Muscle of leg (tissue), 11 donors: Measurements from ENCODE around the gene WDR3. TPM values are rescaled to one million over a fixed set of nuclear protein-coding genes. Genes with fewer than 3 reads are reported as not detected.

Experiments used
- DNase-seq: peaks from one replicate; pipeline ENCODE4 v3.0.0; 2013
- H3K27ac ChIP-seq: one replicate; pipeline ENCODE4 v1.5.1; 2013; ENCODE audit warnings: mild to moderate bottlenecking, low read length, control low read depth
- H3K27me3 ChIP-seq: one replicate; pipeline ENCODE4 v1.6.1; 2013; ENCODE audit warnings: low read length; ENCODE audit not compliant: control insufficient read depth, insufficient read depth
- H3K36me3 ChIP-seq: one replicate; pipeline ENCODE4 v1.6.1; 2013; ENCODE audit warnings: low read length; ENCODE audit not compliant: control insufficient read depth, insufficient read depth
- H3K4me1 ChIP-seq: one replicate; pipeline ENCODE4 v1.6.1; 2013; ENCODE audit warnings: low read length; ENCODE audit not compliant: control insufficient read depth, insufficient read depth
- H3K4me3 ChIP-seq: one replicate; pipeline ENCODE4 v1.5.1; 2013; ENCODE audit warnings: low read length, control low read depth
- H3K9me3 ChIP-seq: replicated peaks from 2 replicates; pipeline ENCODE4 v1.6.1; 2013; ENCODE audit warnings: low read depth, low read length; ENCODE audit not compliant: control insufficient read depth
- WGBS: methylation state at CpG from one replicate; pipeline ENCODE4 v1.1.5; 2013; ENCODE audit warnings: missing lambda C conversion rate; ENCODE audit not compliant: insufficient coverage; 5-methylcytosine and 5-hydroxymethylcytosine counted together
- polyA plus RNA-seq, 8 donors: library from polyadenylated mRNA; unstranded; fragments of 120-200 nt; gene quantifications; one replicate each; pipeline versions ENCODE4 v1.2.1 to v1.2.3, GENCODE V29; 2013; ENCODE audit warnings: inconsistent platforms in 1 of 8, low replicate concordance in 1 of 8; ENCODE audit not compliant: insufficient read length in 8 of 8, insufficient read depth in 1 of 8
- total RNA-seq: library from RNA; stranded (reverse); fragments of 120-200 nt; gene quantifications from one replicate; pipeline ENCODE4 v1.2.4, GENCODE V29; 2013

The WDR3 gene
- total and polyA plus RNA-seq, 9 donors = 13.4 to 28.1 (median 23.2) TPM

- no peak overlapping the region for H3K27ac ChIP-seq
- peaks cover 3% of the 10 kb centered on the region for H3K36me3 ChIP-seq
- no peaks in the 10 kb centered on the region for H3K9me3 ChIP-seq
- DNase-seq = peak; percentile 2
- 8% methylated on average over 6 of the region's 6 CpGs for WGBS
- H3K4me1 ChIP-seq = peaks cover 9% of the 10 kb centered on the region
- H3K27me3 ChIP-seq = no peaks in the 10 kb centered on the region
- peak overlapping the region; percentile 92 for H3K4me3 ChIP-seq
Observed at GRCh38 chr1:117930484-117930883, 945 bp downstream of the WDR3 start.

DNA sequence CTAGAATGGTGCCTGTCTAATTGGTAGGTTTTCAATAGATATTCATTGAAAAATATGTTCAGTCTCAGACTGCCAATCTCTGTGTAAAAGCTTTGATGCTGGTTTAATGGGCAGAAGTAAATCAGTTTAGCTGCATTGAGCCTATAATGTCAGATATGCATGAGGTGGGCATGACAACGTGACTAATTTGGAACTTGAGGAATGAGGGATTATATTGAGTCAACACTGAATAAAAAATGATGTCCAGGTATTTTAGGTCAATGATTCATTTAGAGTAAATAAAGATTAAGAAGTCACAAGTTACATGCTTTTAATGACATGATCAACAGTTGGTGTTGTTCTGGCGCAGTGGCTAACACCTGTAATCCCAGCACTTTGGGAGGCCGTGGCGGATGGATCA is 3.0 kb downstream of the WDR3 start:
- H3K4me3 ChIP-seq = no peak overlapping the region
- no peak for DNase-seq
- H3K27ac ChIP-seq = no peak overlapping the region
- WGBS = 100% methylated on average over 1 of the region's 4 CpGs
- H3K9me3 ChIP-seq = no peaks in the 10 kb centered on the region
- H3K36me3 ChIP-seq = peaks cover 4% of the 10 kb centered on the region
- no peaks in the 10 kb centered on the region for H3K27me3 ChIP-seq
- H3K4me1 ChIP-seq = peaks cover 9% of the 10 kb centered on the region

DNA sequence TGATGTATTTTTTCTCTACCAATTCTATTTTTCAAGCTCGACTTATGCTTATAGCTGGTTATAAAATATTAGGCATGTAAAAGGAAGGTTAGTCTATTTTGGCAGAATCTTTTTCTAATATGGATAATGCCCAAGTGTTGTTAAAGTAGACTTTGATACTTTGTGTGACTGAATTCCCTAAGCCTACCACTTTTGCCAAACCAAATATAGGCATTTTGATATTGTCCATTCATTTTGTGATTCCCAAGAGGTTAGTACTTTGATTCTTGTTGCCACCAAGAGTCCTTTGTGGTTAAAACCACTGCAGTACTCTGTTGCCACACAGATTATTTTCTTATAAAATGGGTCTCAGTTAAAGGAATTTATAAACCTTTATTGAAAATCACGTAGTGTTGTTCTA is 4.2 kb downstream of the WDR3 start:
- H3K4me3 ChIP-seq = no peak overlapping the region
- no CpG with 5 or more reads among the region's 2 CpGs for WGBS
- peaks cover 14% of the 10 kb centered on the region for H3K36me3 ChIP-seq
- no peaks in the 10 kb centered on the region for H3K27me3 ChIP-seq
- H3K27ac ChIP-seq = no peak overlapping the region
- H3K9me3 ChIP-seq = no peaks in the 10 kb centered on the region
- H3K4me1 ChIP-seq = peaks cover 9% of the 10 kb centered on the region
- DNase-seq = no peak

- no peak for DNase-seq
- Histone ChIP-seq H3K4me1 (no peaks in the 10 kb centered on the region), H3K4me3 (no peak overlapping the region), H3K27ac (no peak overlapping the region), H3K27me3 (no peaks in the 10 kb centered on the region), H3K9me3 (no peaks in the 10 kb centered on the region), H3K36me3 (peaks cover 47% of the 10 kb centered on the region)
- 100% methylated on average over 1 of the region's 2 CpGs for WGBS
Observed at GRCh38 chr1:117942293-117942692, 12.8 kb downstream of the WDR3 start.

DNA sequence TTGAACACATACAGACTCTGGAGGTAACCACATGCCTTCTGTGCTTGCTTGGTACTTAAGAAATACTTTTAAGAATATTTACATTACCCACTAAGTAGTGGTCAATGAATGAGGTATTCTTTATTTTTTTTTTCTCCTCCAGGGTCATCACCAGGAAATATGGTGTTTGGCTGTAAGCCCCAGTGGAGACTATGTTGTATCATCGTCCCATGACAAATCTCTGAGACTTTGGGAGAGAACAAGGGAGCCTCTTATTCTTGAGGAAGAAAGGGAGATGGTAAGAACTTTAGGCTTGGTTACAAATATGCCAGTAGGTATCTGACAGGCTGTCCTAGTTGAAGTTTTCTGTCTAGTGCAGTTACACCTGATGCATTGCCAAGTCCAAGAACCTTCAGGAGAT is 22.8 kb downstream of the WDR3 start:
- Histone ChIP-seq H3K27ac (no peak overlapping the region), H3K9me3 (no peaks in the 10 kb centered on the region), H3K4me3 (no peak overlapping the region), H3K36me3 (peaks cover 36% of the 10 kb centered on the region), H3K27me3 (no peaks in the 10 kb centered on the region), H3K4me1 (no peaks in the 10 kb centered on the region)
- no peak for DNase-seq
- 100% methylated on average over 1 of the region's 1 CpG for WGBS

DNA sequence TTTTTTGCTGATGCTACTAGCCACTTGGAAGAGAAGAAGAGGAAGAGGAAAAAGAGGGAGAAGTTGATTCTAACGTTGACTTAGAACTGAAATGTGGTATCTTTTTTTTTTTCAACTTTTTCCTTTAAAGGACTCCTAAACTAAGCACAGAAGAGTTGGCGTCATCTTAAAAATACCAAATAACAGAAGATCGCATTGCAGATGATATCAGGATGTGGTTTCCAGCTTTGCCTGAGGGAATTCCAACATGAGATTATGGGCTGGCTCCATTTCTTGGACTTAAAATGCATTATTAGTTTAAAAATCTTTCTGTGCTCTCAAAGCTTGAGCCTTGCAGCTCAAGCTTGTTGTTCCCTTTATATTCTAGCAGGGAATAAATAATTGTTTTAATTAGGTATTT is 29.8 kb downstream of the WDR3 start:
- Histone ChIP-seq H3K36me3 (peaks cover 32% of the 10 kb centered on the region), H3K27me3 (no peaks in the 10 kb centered on the region)
- no CpG with 5 or more reads among the region's 3 CpGs for WGBS

GRCh38 chr1:117964290-117965038 is 34.9 kb downstream of the WDR3 start:
- peak; percentile 12 for DNase-seq
- Histone ChIP-seq H3K27ac (no peak overlapping the region), H3K27me3 (no peaks in the 10 kb centered on the region), H3K4me3 (no peak overlapping the region), H3K9me3 (no peaks in the 10 kb centered on the region), H3K36me3 (peaks cover 12% of the 10 kb centered on the region), H3K4me1 (peaks cover 5% of the 10 kb centered on the region)
- WGBS = 81% methylated on average over 2 of the region's 3 CpGs

More for the DNA sequence above, 29.8 kb downstream of the WDR3 start:
- DNase-seq = peak; percentile 22
- Histone ChIP-seq H3K4me3 (no peak overlapping the region), H3K27ac (no peak overlapping the region), H3K9me3 (no peaks in the 10 kb centered on the region), H3K4me1 (no peaks in the 10 kb centered on the region)

DNA sequence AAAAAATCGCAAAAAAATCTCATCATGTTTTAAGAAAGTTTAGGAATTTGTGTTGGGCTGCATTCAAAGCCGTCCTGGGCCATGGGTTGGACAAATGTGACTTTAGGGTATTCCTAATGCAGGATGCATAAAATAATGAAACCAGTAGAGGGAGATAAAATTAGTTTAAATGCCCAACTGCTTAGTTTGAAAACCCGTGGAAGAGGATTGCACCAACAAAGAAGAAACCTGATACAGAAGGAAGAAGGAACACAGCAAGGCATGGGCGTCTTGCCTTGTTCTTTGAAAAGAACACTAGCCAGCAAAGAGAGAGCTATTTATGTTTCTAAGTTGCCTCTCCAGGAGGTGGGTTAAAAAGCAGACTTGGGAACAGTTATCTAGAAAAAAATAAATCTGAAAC is 37.9 kb downstream of the WDR3 start:
- 38% methylated on average over 3 of the region's 4 CpGs for WGBS
- no peaks in the 10 kb centered on the region for H3K9me3 ChIP-seq
- DNase-seq = peak; percentile 70
- H3K27me3 ChIP-seq = no peaks in the 10 kb centered on the region
- H3K4me3 ChIP-seq = no peak overlapping the region
- peak overlapping the region; percentile 17 for H3K27ac ChIP-seq
- peaks cover 5% of the 10 kb centered on the region for H3K36me3 ChIP-seq
- H3K4me1 ChIP-seq = peaks cover 5% of the 10 kb centered on the region

DNA sequence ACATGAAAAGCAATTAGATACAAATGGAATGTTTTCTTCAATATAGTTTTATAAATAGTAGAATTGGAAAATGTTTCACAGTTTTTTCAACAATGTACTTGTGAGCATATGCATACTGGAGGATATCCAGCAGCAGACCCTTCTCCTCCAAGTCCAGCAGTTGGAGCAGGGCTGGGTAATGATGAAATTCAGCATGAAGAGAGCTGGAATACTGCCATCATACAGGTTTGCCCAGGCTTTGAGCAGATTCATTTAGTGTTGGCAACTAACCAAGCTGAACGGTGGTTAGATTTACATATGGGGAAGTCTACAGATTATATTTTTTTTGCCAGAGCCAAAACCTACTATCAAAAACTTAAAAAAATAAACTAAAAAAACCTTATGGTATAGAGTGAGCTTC is 38.3 kb downstream of the WDR3 start:
- Histone ChIP-seq H3K4me3 (no peak overlapping the region), H3K27me3 (no peaks in the 10 kb centered on the region), H3K36me3 (peaks cover 2% of the 10 kb centered on the region), H3K27ac (peak overlapping the region; percentile 17), H3K9me3 (no peaks in the 10 kb centered on the region), H3K4me1 (peaks cover 5% of the 10 kb centered on the region)
- peak; percentile 61 for DNase-seq
- no CpG with 5 or more reads among the region's 1 CpG for WGBS

GRCh38 chr1:117970252-117970651 is 40.7 kb downstream of the WDR3 start:
- WGBS = 47% methylated on average over 7 of the region's 9 CpGs
- H3K9me3 ChIP-seq = no peaks in the 10 kb centered on the region
- H3K27ac ChIP-seq = no peak overlapping the region
- H3K4me1 ChIP-seq = peaks cover 5% of the 10 kb centered on the region
- H3K27me3 ChIP-seq = no peaks in the 10 kb centered on the region
- DNase-seq = no peak
- no peak overlapping the region for H3K4me3 ChIP-seq
- no peaks in the 10 kb centered on the region for H3K36me3 ChIP-seq

DNA sequence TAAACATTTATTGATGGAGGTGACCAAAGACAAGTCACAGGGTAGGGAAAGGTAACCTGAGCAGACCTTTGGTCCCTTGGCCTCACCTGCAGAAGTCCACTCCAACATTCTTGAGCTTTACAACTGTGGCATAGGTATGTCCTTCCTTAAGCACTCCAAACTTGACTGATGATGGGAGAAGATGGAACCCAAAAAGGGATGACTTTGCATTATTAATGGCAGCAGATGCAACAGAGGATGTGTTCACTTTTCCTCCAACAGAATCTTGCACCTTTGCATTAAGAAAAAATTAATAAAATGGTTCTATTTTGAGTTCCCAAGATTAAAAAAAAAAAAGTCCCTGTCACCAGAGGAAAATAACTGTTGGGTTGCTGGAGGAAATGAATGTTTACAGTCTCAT is 42.2 kb downstream of the WDR3 start:
- Histone ChIP-seq H3K9me3 (no peaks in the 10 kb centered on the region), H3K27me3 (no peaks in the 10 kb centered on the region), H3K4me1 (peaks cover 5% of the 10 kb centered on the region), H3K36me3 (no peaks in the 10 kb centered on the region), H3K27ac (no peak overlapping the region), H3K4me3 (no peak overlapping the region)
- DNase-seq = no peak
